ENCODE measurements around the gene PDHA1.

The PDHA1 gene

DNA sequence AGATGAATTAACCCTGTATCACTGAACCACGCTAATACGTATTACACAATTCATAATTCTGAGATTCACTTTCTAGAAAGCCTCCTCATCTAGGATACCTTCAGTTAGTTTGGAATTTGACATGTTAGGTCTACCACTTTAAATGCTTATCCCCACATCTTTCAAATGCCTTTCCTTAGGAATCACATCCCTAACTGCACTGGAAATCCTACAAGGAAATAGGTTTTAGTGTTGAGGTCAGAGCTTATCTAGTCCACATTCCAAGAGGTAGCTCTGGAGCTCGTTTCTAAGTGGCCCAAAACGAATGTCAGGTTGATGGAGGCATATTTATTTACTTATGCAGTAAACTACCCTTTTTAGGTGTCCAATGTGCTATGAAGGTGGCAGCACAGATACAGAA is 18.0 kb downstream of the PDHA1 start:
- Histone ChIP-seq H3K4me3 (ENCODE audit: low read depth, low read length) (no peak overlapping the region), H3K4me1 (ENCODE audit: control insufficient read depth, insufficient read depth, low read length) (no peaks in the 10 kb centered on the region), H3K36me3 (ENCODE audit: control insufficient read depth in 2 of 2, insufficient read depth in 1 of 2, low read length in 2 of 2) (peaks cover 21 to 83% of the 10 kb centered on the region in 2 experiments), H3K27ac (ENCODE audit: extremely low read depth, low read depth, low read length) (no peak overlapping the region), H3K9me3 (ENCODE audit: control insufficient read depth, insufficient read depth, low read depth, low read length) (no peaks in the 10 kb centered on the region)
- ChIA-PET POLR2A (interaction anchor here (0.6 kb wide), 1 partner anchor 53 kb away, joined by 4 read pairs; no protein-coding TSS in a partner anchor), CTCF (no interaction called here)
- TF ChIP-seq WT1 (tag by site-specific recombination; IDR thresholded peaks at IDR 0.05) (no peak), ZNF785 (tag by site-specific recombination; IDR thresholded peaks at IDR 0.05) (no peak), OSR2 (tag by site-specific recombination; IDR thresholded peaks at IDR 0.05) (no peak), ZSCAN30 (tag by site-specific recombination; IDR thresholded peaks at IDR 0.05) (no peak)

DNA sequence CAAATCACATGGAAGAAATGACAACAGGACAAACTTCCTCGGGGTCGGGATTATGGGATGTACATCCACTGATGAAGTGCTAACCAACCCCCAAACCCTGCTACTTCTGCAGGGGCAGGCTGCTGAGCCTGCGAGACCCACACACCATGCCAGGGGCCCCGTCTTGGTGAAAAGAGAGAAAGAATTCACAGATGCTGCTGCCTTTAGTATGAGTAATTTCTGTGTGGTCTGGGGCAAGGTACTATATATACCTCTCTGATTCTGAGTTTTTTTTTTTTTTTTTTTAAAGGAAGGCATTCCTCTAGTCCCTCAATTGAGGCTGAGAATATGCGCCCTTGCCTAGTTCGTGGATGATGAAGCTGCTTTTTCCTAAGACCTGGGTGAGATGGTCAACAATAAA is 24.8 kb downstream of the PDHA1 start:
- POLR2A ChIA-PET, result no interaction called here
- H3K4me3 ChIP-seq (ENCODE audit: low read depth, low read length), result no peak overlapping the region
- peaks cover 0 to 46% of the 10 kb centered on the region in 2 experiments; a peak in 2 of 3 replicates for H3K36me3 ChIP-seq (ENCODE audit: control insufficient read depth in 2 of 2, insufficient read depth in 1 of 2, low read length in 2 of 2)
- CTCF ChIA-PET, result interaction anchor here (0.5 to 0.6 kb wide), 2 partner anchors 27 to 731 kb away, joined by 4 read pairs; no protein-coding TSS in a partner anchor
- H3K27ac ChIP-seq (ENCODE audit: extremely low read depth, low read depth, low read length), result no peak overlapping the region
- H3K4me1 ChIP-seq (ENCODE audit: control insufficient read depth, insufficient read depth, low read length), result 0 out of 2 replicates have a peak, but pooled peaks cover 3% of the 10 kb centered on the region
- no peak for TF ChIP-seq YY1 (tag by site-specific recombination; IDR thresholded peaks at IDR 0.05)
- TF ChIP-seq ZNF768 (tag by site-specific recombination; IDR thresholded peaks at IDR 0.05), result no peak
- TF ChIP-seq, protein P1, sequence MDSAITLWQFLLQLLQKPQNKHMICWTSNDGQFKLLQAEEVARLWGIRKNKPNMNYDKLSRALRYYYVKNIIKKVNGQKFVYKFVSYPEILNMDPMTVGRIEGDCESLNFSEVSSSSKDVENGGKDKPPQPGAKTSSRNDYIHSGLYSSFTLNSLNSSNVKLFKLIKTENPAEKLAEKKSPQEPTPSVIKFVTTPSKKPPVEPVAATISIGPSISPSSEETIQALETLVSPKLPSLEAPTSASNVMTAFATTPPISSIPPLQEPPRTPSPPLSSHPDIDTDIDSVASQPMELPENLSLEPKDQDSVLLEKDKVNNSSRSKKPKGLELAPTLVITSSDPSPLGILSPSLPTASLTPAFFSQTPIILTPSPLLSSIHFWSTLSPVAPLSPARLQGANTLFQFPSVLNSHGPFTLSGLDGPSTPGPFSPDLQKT (IDR thresholded peaks at IDR 0.05; ENCODE audit: borderline replicate concordance, low read depth, low read length), result no peak
- TF ChIP-seq, protein P2, sequence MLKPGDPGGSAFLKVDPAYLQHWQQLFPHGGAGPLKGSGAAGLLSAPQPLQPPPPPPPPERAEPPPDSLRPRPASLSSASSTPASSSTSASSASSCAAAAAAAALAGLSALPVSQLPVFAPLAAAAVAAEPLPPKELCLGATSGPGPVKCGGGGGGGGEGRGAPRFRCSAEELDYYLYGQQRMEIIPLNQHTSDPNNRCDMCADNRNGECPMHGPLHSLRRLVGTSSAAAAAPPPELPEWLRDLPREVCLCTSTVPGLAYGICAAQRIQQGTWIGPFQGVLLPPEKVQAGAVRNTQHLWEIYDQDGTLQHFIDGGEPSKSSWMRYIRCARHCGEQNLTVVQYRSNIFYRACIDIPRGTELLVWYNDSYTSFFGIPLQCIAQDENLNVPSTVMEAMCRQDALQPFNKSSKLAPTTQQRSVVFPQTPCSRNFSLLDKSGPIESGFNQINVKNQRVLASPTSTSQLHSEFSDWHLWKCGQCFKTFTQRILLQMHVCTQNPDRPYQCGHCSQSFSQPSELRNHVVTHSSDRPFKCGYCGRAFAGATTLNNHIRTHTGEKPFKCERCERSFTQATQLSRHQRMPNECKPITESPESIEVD (tag by site-specific recombination; IDR thresholded peaks at IDR 0.05), result no peak
- TF ChIP-seq ZNF585B (tag by site-specific recombination; IDR thresholded peaks at IDR 0.05), result no peak
- TF ChIP-seq ZNF248 (tag by site-specific recombination; IDR thresholded peaks at IDR 0.05), result no peak
- no peak for TF ChIP-seq ZNF341 (tag by site-specific recombination; IDR thresholded peaks at IDR 0.05; ENCODE audit: low read depth)
- no peaks in the 10 kb centered on the region for H3K9me3 ChIP-seq (ENCODE audit: control insufficient read depth, insufficient read depth, low read depth, low read length)

DNA sequence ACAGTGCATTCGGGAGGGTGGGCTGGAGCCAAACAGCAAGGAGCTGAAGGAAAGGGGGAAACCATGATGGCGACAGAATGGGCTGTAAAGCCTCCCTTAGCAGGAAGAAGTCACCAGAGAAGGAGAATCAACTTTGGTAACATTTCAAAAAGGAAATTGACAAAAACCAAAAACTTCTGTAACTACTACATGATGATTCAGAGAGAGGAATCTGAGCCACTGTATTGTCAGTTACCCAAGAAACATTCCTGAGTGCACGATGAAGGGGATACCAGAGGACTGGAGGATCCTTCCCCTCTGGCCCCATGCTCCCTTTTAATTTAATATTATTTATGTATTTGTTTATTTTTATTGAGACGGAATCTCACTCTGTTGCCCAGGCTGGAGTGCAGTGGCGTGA is 26.3 kb downstream of the PDHA1 start:
- POLR2A ChIA-PET, result no interaction called here
- H3K4me3 ChIP-seq (ENCODE audit: low read depth, low read length), result no peak overlapping the region

More for the DNA sequence above, 26.3 kb downstream of the PDHA1 start:
- CTCF ChIA-PET, result no interaction called here
- H3K36me3 ChIP-seq (ENCODE audit: control insufficient read depth in 2 of 2, insufficient read depth in 1 of 2, low read length in 2 of 2), result peaks cover 0 to 40% of the 10 kb centered on the region in 2 experiments; a peak in 2 of 3 replicates
- H3K27ac ChIP-seq (ENCODE audit: extremely low read depth, low read depth, low read length), result no peak overlapping the region
- 0 out of 2 replicates have a peak, but pooled peaks cover 3% of the 10 kb centered on the region for H3K4me1 ChIP-seq (ENCODE audit: control insufficient read depth, insufficient read depth, low read length)
- no peak for TF ChIP-seq ZNF623 (tag by site-specific recombination; IDR thresholded peaks at IDR 0.05)
- TF ChIP-seq ZNF473 (tag by site-specific recombination; IDR thresholded peaks at IDR 0.05), result no peak
- no peak for TF ChIP-seq ZIC2 (tag by site-specific recombination; IDR thresholded peaks at IDR 0.05)
- TF ChIP-seq ZNF19 (tag by site-specific recombination; IDR thresholded peaks at IDR 0.05; ENCODE audit: low read depth), result no peak
- TF ChIP-seq ZNF433 (tag by site-specific recombination; IDR thresholded peaks at IDR 0.05; ENCODE audit: low read depth), result no peak
- TF ChIP-seq ZNF16 (tag by site-specific recombination; IDR thresholded peaks at IDR 0.05; ENCODE audit: low read depth), result no peak
- no peak for TF ChIP-seq ZNF571 (tag by site-specific recombination; IDR thresholded peaks at IDR 0.05)
- TF ChIP-seq ZBTB17 (tag by site-specific recombination; IDR thresholded peaks at IDR 0.05), result no peak
- TF ChIP-seq, protein P3, sequence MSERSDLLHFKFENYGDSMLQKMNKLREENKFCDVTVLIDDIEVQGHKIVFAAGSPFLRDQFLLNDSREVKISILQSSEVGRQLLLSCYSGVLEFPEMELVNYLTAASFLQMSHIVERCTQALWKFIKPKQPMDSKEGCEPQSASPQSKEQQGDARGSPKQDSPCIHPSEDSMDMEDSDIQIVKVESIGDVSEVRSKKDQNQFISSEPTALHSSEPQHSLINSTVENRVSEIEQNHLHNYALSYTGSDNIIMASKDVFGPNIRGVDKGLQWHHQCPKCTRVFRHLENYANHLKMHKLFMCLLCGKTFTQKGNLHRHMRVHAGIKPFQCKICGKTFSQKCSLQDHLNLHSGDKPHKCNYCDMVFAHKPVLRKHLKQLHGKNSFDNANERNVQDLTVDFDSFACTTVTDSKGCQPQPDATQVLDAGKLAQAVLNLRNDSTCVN (tag by site-specific recombination; optimal IDR thresholded peaks at IDR 0.05), result no peak
- no peak for TF ChIP-seq PRDM1 (tag by site-specific recombination; IDR thresholded peaks at IDR 0.05)
- no peak for TF ChIP-seq IKZF3 (tag by site-specific recombination; IDR thresholded peaks at IDR 0.05)
- TF ChIP-seq YY1 (tag by site-specific recombination; IDR thresholded peaks at IDR 0.05), result no peak
- no peak for TF ChIP-seq TSHZ1 (tag by site-specific recombination; IDR thresholded peaks at IDR 0.05; ENCODE audit: borderline replicate concordance)
- no peak for TF ChIP-seq EGR2 (tag by site-specific recombination; IDR thresholded peaks at IDR 0.05; ENCODE audit: low read depth)
- no peak for TF ChIP-seq ZNF202 (tag by site-specific recombination; IDR thresholded peaks at IDR 0.05; ENCODE audit: borderline replicate concordance)
- no peaks in the 10 kb centered on the region for H3K9me3 ChIP-seq (ENCODE audit: control insufficient read depth, insufficient read depth, low read depth, low read length)

All from HEK293 (cell line).